Measurements from ENCODE around the gene UBR7. TPM values are rescaled to one million over a fixed set of nuclear protein-coding genes. Genes with fewer than 3 reads are reported as not detected.

UBR7 gene
- total RNA-seq, 1 experiment from 2014 or later: 23.9 TPM

DNA sequence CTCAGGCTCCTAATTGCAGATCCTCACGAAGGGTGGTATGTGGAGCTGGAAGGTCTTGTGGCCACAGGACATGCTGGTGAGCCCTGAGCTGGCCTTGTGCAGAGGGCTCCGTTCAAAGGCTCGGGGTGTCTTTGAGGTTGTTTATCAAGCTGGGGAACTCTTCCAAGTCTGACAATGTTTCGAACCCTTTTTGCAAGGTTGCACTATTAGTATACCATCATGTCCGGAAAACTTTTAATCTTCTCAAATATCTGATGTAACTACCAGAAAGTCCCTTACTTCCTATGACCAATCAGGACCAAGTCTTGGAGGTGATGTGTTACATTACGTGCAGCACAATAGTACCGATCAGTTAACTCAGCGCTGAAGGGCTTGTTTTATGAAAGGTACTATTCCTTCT is 21.5 kb downstream of the UBR7 start:
- RAD21 ChIA-PET (ENCODE audit: low non-redundant PET in 1 of 2, low total read pairs in 2 of 2, uncharacterized antibody in 2 of 2, unreplicated experiment in 2 of 2): no interaction called here
- no peaks in the 10 kb centered on the region for H3K79me2 ChIP-seq (ENCODE audit: insufficient read depth, low read length)
- no peak overlapping the region for H2AFZ ChIP-seq (ENCODE audit: low read depth, low read length, poor library complexity, severe bottlenecking)
- intact Hi-C loops (cut with micrococcal nuclease): no loop called here
- H3K9me2 ChIP-seq (ENCODE audit: insufficient read depth): no peaks in the 10 kb centered on the region
- TF ChIP-seq EGR1 (IDR thresholded peaks at IDR 0.05; ENCODE audit: low read depth) (no peak), SRF (IDR thresholded peaks at IDR 0.05; ENCODE audit: low read depth) (no peak), RAD21 (IDR thresholded peaks at IDR 0.05; ENCODE audit: low read depth) (no peak), ZFX (IDR thresholded peaks at IDR 0.05) (no peak), YY1 (IDR thresholded peaks at IDR 0.05; ENCODE audit: extremely low read depth, insufficient replicate concordance, low read depth, low read length) (no peak), POLR2AphosphoS5 (IDR thresholded peaks at IDR 0.05; ENCODE audit: low read depth, low read length) (no peak), ATF3 (IDR thresholded peaks at IDR 0.05) (no peak)
- TF ChIP-seq, protein P1, sequence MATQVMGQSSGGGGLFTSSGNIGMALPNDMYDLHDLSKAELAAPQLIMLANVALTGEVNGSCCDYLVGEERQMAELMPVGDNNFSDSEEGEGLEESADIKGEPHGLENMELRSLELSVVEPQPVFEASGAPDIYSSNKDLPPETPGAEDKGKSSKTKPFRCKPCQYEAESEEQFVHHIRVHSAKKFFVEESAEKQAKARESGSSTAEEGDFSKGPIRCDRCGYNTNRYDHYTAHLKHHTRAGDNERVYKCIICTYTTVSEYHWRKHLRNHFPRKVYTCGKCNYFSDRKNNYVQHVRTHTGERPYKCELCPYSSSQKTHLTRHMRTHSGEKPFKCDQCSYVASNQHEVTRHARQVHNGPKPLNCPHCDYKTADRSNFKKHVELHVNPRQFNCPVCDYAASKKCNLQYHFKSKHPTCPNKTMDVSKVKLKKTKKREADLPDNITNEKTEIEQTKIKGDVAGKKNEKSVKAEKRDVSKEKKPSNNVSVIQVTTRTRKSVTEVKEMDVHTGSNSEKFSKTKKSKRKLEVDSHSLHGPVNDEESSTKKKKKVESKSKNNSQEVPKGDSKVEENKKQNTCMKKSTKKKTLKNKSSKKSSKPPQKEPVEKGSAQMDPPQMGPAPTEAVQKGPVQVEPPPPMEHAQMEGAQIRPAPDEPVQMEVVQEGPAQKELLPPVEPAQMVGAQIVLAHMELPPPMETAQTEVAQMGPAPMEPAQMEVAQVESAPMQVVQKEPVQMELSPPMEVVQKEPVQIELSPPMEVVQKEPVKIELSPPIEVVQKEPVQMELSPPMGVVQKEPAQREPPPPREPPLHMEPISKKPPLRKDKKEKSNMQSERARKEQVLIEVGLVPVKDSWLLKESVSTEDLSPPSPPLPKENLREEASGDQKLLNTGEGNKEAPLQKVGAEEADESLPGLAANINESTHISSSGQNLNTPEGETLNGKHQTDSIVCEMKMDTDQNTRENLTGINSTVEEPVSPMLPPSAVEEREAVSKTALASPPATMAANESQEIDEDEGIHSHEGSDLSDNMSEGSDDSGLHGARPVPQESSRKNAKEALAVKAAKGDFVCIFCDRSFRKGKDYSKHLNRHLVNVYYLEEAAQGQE (IDR thresholded peaks at IDR 0.05; ENCODE audit: low read depth): no peak
- no peaks in the 10 kb centered on the region for H4K20me1 ChIP-seq (ENCODE audit: insufficient read depth)
- no peak overlapping the region for H3K4me2 ChIP-seq (ENCODE audit: low read length)
- H3K9me3 ChIP-seq (ENCODE audit: control insufficient read depth in 1 of 2, insufficient read depth in 1 of 2, low read depth in 1 of 2, low read length in 2 of 2): no peaks in the 10 kb centered on the region
- no peak overlapping the region for H3K4me3 ChIP-seq (replicated peaks in 1 of 2; ENCODE audit: low read depth in 1 of 2, low read length in 2 of 2)
- H3K9ac ChIP-seq (ENCODE audit: low read length): no peak overlapping the region
- POLR2A ChIA-PET: no interaction called here
- CTCF ChIA-PET: no interaction called here
- H3K36me3 ChIP-seq (ENCODE audit: control insufficient read depth in 1 of 2, insufficient read depth in 2 of 2, low read length in 2 of 2): peaks cover 8 to 17% of the 10 kb centered on the region in 2 experiments; a peak in 3 of 4 replicates
- BruUV-seq (replicated peaks): no TSS peak
- ATAC-seq (no peak), DNase-seq (ENCODE audit: low read depth, low spot score) (no peak)
- H3K4me1 ChIP-seq (ENCODE audit: control insufficient read depth in 1 of 2, insufficient read depth in 2 of 2, low read length in 2 of 2): no peaks in the 10 kb centered on the region
- H3K27me3 ChIP-seq (ENCODE audit: insufficient read depth, low read length): no peaks in the 10 kb centered on the region
- H3K27ac ChIP-seq (ENCODE audit: low read depth, low read length): no peak overlapping the region
